ENCODE results near the gene TP53RK. TPM values are rescaled to one million over a fixed set of nuclear protein-coding genes. Genes with fewer than 3 reads are reported as not detected.

The TP53RK gene
- total RNA-seq, 1 experiment from 2014 or later: 21.5 TPM

DNA sequence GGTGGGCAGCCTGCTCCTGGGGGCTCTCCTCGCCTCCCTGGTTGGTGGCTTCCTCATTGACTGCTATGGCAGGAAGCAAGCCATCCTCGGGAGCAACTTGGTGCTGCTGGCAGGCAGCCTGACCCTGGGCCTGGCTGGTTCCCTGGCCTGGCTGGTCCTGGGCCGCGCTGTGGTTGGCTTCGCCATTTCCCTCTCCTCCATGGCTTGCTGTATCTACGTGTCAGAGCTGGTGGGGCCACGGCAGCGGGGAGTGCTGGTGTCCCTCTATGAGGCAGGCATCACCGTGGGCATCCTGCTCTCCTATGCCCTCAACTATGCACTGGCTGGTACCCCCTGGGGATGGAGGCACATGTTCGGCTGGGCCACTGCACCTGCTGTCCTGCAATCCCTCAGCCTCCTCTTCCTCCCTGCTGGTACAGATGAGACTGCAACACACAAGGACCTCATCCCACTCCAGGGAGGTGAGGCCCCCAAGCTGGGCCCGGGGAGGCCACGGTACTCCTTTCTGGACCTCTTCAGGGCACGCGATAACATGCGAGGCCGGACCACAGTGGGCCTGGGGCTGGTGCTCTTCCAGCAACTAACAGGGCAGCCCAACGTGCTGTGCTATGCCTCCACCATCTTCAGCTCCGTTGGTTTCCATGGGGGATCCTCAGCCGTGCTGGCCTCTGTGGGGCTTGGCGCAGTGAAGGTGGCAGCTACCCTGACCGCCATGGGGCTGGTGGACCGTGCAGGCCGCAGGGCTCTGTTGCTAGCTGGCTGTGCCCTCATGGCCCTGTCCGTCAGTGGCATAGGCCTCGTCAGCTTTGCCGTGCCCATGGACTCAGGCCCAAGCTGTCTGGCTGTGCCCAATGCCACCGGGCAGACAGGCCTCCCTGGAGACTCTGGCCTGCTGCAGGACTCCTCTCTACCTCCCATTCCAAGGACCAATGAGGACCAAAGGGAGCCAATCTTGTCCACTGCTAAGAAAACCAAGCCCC lies 36.2 kb upstream of the TP53RK start:
- TF ChIP-seq, protein P1, sequence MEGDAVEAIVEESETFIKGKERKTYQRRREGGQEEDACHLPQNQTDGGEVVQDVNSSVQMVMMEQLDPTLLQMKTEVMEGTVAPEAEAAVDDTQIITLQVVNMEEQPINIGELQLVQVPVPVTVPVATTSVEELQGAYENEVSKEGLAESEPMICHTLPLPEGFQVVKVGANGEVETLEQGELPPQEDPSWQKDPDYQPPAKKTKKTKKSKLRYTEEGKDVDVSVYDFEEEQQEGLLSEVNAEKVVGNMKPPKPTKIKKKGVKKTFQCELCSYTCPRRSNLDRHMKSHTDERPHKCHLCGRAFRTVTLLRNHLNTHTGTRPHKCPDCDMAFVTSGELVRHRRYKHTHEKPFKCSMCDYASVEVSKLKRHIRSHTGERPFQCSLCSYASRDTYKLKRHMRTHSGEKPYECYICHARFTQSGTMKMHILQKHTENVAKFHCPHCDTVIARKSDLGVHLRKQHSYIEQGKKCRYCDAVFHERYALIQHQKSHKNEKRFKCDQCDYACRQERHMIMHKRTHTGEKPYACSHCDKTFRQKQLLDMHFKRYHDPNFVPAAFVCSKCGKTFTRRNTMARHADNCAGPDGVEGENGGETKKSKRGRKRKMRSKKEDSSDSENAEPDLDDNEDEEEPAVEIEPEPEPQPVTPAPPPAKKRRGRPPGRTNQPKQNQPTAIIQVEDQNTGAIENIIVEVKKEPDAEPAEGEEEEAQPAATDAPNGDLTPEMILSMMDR (conservative IDR thresholded peaks at IDR 0.05): no peak
- Histone ChIP-seq H3K18ac (ENCODE audit: insufficient read length, low read depth, low read length) (no peak overlapping the region), H2BK5ac (ENCODE audit: insufficient read length, low read length) (no peak overlapping the region), H3T11ph (ENCODE audit: low read length) (no peak overlapping the region), H3K27ac (ENCODE audit: insufficient read length, low read depth, low read length) (no peak overlapping the region), H3K23ac (ENCODE audit: insufficient read length, low read depth, low read length) (no peak overlapping the region), H3K9ac (ENCODE audit: extremely low read depth, insufficient read length, low read length) (no peak overlapping the region), H2BK15ac (ENCODE audit: low read depth, low read length) (no peak overlapping the region), H3K56ac (ENCODE audit: insufficient read length, low read depth, low read length) (no peak overlapping the region), H3K14ac (ENCODE audit: insufficient read depth, low read length) (peak overlapping the region; percentile 9; the same call in 1 of the 2 replicates), H4K5ac (ENCODE audit: insufficient read length, low read depth, low read length) (no peak overlapping the region), H2BK20ac (ENCODE audit: low read depth, low read length, poor library complexity, severe bottlenecking) (no peak overlapping the region), H2BK12ac (ENCODE audit: insufficient read length, low read depth, low read length) (no peak overlapping the region), H2AK5ac (ENCODE audit: insufficient read length, low read length) (no peak overlapping the region), H3K27me3 (ENCODE audit: insufficient read depth, low read length) (no peaks in the 10 kb centered on the region), H4K8ac (replicated peaks; ENCODE audit: insufficient read length, low read depth, low read length) (no peak overlapping the region), H3K79me2 (ENCODE audit: insufficient read depth, low read length) (no peaks in the 10 kb centered on the region), H2AFZ (ENCODE audit: low read length) (no peak overlapping the region), H3K23me2 (ENCODE audit: insufficient read length, low read depth, low read length, poor library complexity, severe bottlenecking) (no peaks in the 10 kb centered on the region), H2BK120ac (ENCODE audit: low read depth, low read length, poor library complexity, severe bottlenecking) (no peak overlapping the region), H3K4ac (ENCODE audit: low read depth, low read length) (no peak overlapping the region), H4K20me1 (ENCODE audit: control insufficient read depth, insufficient read depth, insufficient read length) (no peaks in the 10 kb centered on the region), H3K79me1 (ENCODE audit: insufficient read depth, low read depth, low read length, poor library complexity, severe bottlenecking) (no peaks in the 10 kb centered on the region), H3K4me1 (ENCODE audit: insufficient read depth, low read length) (no peaks in the 10 kb centered on the region), H3K9me3 (ENCODE audit: control insufficient read depth, low read depth, low read length) (no peaks in the 10 kb centered on the region), H3K4me2 (ENCODE audit: insufficient read depth, insufficient read length, low read length) (no peak overlapping the region), H4K91ac (ENCODE audit: insufficient read length, low read depth, low read length) (no peak overlapping the region)
- WGBS (ENCODE audit: extremely low coverage, insufficient read length, low lambda C conversion rate): no CpG with 5 or more reads among the region's 27 CpGs
- Mint-ChIP-seq H3K4me1 (0 out of 4 replicates have a peak, but pooled peaks cover 0 to 2% of the 10 kb centered on the region in 2 experiments), H3K36me3 (ENCODE audit: insufficient read depth in 1 of 3, low read depth in 3 of 3) (peaks cover 6 to 26% (median 24%) of the 10 kb centered on the region in 3 experiments; a peak in 5 of 7 replicates), H3K27me3 (ENCODE audit: low read depth) (no peaks in the 10 kb centered on the region; the same call in 1 of the 2 replicates), H3K27ac (no peak overlapping the region), H3K9me3 (peaks cover 1 to 3% of the 10 kb centered on the region in 2 experiments; a peak in 3 of 5 replicates), H3K4me3 (no peak overlapping the region)
- no peak for DNase-seq
